ENCODE data around the gene SLC35D2. TPM values are rescaled to one million over a fixed set of nuclear protein-coding genes. Genes with fewer than 3 reads are reported as not detected.

Gene SLC35D2
- total RNA-seq, 4 donors from 2014 or later: 39.1 to 53.3 (median 46.1) TPM

Other genes with a start within 250 kb of the SLC35D2 start
- gene HSD17B3, start 81.5 kb downstream of the SLC35D2 start, total RNA-seq: 1 to 10 TPM in 3 of 4 donors, not detected in 1; 2.0 to 6.0 (median 2.2) TPM
- 1 to 10 TPM; 1.2 to 1.8 (median 1.7) TPM for gene ZNF367, start 34.7 kb upstream of the SLC35D2 start, total RNA-seq
- 10 to 100 TPM; 18.4 to 24.1 (median 20.8) TPM for gene HABP4, start 66.5 kb upstream of the SLC35D2 start, total RNA-seq
- gene CDC14B, start 236.1 kb upstream of the SLC35D2 start, total RNA-seq: 10 to 100 TPM; 39.7 to 87.4 (median 56.3) TPM